ENCODE data around the gene HNRNPC.
A peak's percentile ranks its signal among the peaks of the same experiment; 100 is the strongest.
"Not testable (repeated sequence)": the region's sequence is repeated elsewhere in the genome, so short reads cannot be mapped to it uniquely, and the experiment has no call there.

HNRNPC gene

GRCh38 chr14:21191261-21191808 lies 77.9 kb downstream of the HNRNPC start:
- Mint-ChIP-seq H3K4me1 (ENCODE audit: low read depth) (peaks cover 13% of the 10 kb centered on the region), H3K27me3 (peaks cover 2% of the 10 kb centered on the region), H3K4me3 (peak overlapping the region; percentile 64), H3K36me3 (ENCODE audit: low read depth) (no peaks in the 10 kb centered on the region), H3K9me3 (no peaks in the 10 kb centered on the region), H3K27ac (peak overlapping the region; percentile 67)
- no peak for DNase-seq

DNA sequence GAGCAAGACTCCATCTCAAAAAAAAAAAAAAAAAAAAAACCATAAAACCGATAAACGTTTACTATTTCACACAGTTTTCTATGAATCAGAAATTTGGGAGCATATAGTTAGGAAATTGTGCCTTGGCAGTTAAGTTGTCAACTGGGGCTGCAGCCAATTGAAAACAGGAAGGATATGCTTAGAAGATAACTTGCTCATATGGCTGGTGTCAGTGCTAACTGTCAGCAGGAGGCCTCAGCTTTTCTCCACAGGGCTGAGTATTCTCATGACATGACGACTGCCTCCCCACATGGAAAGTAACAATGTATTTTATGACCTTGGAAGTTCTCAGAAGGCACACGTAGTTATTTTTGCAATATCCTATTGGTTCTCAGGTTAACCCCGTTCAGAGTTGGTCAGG lies 83.8 kb downstream of the HNRNPC start:
- H3K4me1 Mint-ChIP-seq (ENCODE audit: low read depth): no peaks in the 10 kb centered on the region
- peaks cover 10% of the 10 kb centered on the region for H3K27me3 Mint-ChIP-seq
- H3K4me3 Mint-ChIP-seq: no peak overlapping the region
- H3K9me3 Mint-ChIP-seq: peaks cover 3% of the 10 kb centered on the region
- no peaks in the 10 kb centered on the region for H3K36me3 Mint-ChIP-seq (ENCODE audit: low read depth)
- no peak overlapping the region for H3K27ac Mint-ChIP-seq
- no peak for DNase-seq

GRCh38 chr14:21184254-21184653 lies 85.0 kb downstream of the HNRNPC start:
- DNase-seq: no peak
- peaks cover 2% of the 10 kb centered on the region for H3K4me1 Mint-ChIP-seq (ENCODE audit: low read depth)
- no peak overlapping the region for H3K4me3 Mint-ChIP-seq
- no peaks in the 10 kb centered on the region for H3K36me3 Mint-ChIP-seq (ENCODE audit: low read depth)
- peaks cover 10% of the 10 kb centered on the region for H3K27me3 Mint-ChIP-seq
- H3K9me3 Mint-ChIP-seq: peaks cover 3% of the 10 kb centered on the region
- no peak overlapping the region for H3K27ac Mint-ChIP-seq

DNA sequence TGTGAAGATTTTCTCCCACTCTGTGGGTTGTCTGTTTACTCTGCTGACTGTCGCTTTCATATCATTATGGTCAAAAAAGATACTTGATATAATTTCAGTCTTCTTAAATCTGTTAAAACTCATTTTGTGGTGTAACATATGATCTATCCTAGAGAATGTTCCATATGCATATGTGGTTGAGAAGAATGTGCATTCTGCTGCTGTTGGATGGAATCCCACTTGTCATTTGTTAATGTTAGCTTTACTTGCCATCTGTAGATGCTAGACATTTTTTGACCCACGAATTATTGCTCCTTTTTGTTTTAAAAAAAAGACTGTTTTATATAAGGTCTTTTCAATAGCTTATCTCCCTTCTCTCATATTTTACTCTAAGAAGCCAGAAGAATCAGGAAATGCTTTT lies 87.1 kb downstream of the HNRNPC start:
- Mint-ChIP-seq H3K9me3 (peaks cover 3% of the 10 kb centered on the region), H3K4me3 (no peak overlapping the region), H3K27me3 (peaks cover 10% of the 10 kb centered on the region), H3K4me1 (ENCODE audit: low read depth) (peaks cover 2% of the 10 kb centered on the region), H3K27ac (no peak overlapping the region), H3K36me3 (ENCODE audit: low read depth) (no peaks in the 10 kb centered on the region)
- DNase-seq: no peak

DNA sequence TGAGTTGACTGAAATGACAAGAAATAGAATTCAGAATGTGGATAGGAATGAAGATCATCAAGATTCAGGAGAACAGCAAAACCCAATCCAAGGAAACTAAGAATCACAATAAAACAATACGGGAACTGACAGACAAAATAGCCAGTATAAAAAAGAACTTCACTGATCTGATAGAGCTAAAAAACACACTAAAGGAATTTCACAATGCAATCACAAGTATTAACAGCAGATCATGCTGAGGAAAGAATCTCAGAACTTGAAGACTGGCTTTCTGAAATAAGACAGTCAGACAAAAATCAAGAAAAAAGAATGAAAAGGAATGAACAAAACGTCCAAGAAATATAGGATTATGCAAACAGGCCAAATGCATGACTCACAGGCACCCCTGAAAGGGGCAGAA lies 98.1 kb downstream of the HNRNPC start:
- DNase-seq: no peak
- no peaks in the 10 kb centered on the region for H3K4me1 Mint-ChIP-seq (ENCODE audit: low read depth)
- no peaks in the 10 kb centered on the region for H3K36me3 Mint-ChIP-seq (ENCODE audit: low read depth)
- no peak overlapping the region for H3K27ac Mint-ChIP-seq
- H3K27me3 Mint-ChIP-seq: peaks cover 26% of the 10 kb centered on the region
- no peak overlapping the region for H3K4me3 Mint-ChIP-seq
- H3K9me3 Mint-ChIP-seq: peaks cover 5% of the 10 kb centered on the region

GRCh38 chr14:21169573-21169972 lies 99.7 kb downstream of the HNRNPC start:
- H3K4me3 Mint-ChIP-seq: no peak overlapping the region
- peaks cover 29% of the 10 kb centered on the region for H3K27me3 Mint-ChIP-seq
- peaks cover 5% of the 10 kb centered on the region for H3K9me3 Mint-ChIP-seq
- H3K27ac Mint-ChIP-seq: no peak overlapping the region
- H3K36me3 Mint-ChIP-seq (ENCODE audit: low read depth): no peaks in the 10 kb centered on the region
- no peak for DNase-seq
- H3K4me1 Mint-ChIP-seq (ENCODE audit: low read depth): no peaks in the 10 kb centered on the region

DNA sequence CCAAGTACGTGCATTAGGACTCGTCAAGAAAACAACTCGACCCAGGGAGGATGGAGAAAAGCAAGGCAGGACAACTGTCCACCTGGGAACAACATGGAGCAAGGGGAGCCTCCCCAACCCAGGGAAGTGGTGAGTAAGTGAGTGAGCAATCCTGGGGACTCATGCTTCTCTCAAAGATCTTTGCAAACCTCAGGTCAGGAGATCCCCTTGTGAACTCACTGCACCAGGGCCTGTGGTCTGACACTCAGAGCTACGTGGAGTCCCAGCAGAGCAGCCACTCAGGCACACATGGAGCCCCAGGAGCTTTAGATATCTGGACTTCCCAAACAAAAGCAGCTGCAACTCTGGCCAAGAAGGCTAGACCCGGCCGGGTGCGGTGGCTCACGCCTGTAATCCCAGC lies 101.2 kb downstream of the HNRNPC start:
- H3K27ac Mint-ChIP-seq: no peak overlapping the region
- no peaks in the 10 kb centered on the region for H3K36me3 Mint-ChIP-seq (ENCODE audit: low read depth)
- no peak overlapping the region for H3K4me3 Mint-ChIP-seq
- DNase-seq: no peak
- H3K4me1 Mint-ChIP-seq (ENCODE audit: low read depth): no peaks in the 10 kb centered on the region
- H3K9me3 Mint-ChIP-seq: peaks cover 5% of the 10 kb centered on the region
- peaks cover 29% of the 10 kb centered on the region for H3K27me3 Mint-ChIP-seq

- H3K36me3 Mint-ChIP-seq (ENCODE audit: low read depth); H3K27ac Mint-ChIP-seq; H3K4me3 Mint-ChIP-seq; DNase-seq; H3K9me3 Mint-ChIP-seq; H3K4me1 Mint-ChIP-seq (ENCODE audit: low read depth): not testable (repeated sequence)
- peaks cover 29% of the 10 kb centered on the region for H3K27me3 Mint-ChIP-seq
These were observed 103.6 kb downstream of the HNRNPC start for GRCh38 chr14:21165670-21166069.

GRCh38 chr14:21165002-21165605 lies 104.1 kb downstream of the HNRNPC start:
- not testable (repeated sequence) for H3K27ac Mint-ChIP-seq; H3K4me1 Mint-ChIP-seq (ENCODE audit: low read depth); H3K4me3 Mint-ChIP-seq; H3K36me3 Mint-ChIP-seq (ENCODE audit: low read depth); DNase-seq; H3K9me3 Mint-ChIP-seq
- peaks cover 24% of the 10 kb centered on the region for H3K27me3 Mint-ChIP-seq

DNA sequence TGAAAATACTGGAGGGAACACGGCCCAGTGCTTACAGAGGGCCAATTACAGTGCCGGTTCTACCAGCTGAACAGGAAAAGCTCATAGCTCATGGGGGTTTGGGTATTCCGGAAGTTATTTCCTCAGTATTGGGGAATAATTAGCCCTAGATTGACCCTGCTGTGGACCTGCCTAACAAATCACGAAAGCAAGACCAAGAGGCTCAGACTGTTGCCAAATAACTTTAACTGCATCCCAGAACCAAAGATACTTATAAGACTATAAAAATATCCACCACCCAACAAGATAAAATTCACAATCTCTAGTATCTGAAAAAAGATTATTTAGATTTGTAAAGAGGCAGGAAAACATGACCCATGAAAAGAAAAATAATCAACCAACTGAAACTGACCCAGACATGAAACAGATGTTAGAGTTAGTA lies 105.4 kb downstream of the HNRNPC start:
- H3K36me3 Mint-ChIP-seq (ENCODE audit: low read depth): no peaks in the 10 kb centered on the region
- H3K27me3 Mint-ChIP-seq: peaks cover 21% of the 10 kb centered on the region
- H3K27ac Mint-ChIP-seq: no peak overlapping the region
- no peak overlapping the region for H3K4me3 Mint-ChIP-seq
- H3K4me1 Mint-ChIP-seq (ENCODE audit: low read depth): no peaks in the 10 kb centered on the region
- DNase-seq: no peak
- no peaks in the 10 kb centered on the region for H3K9me3 Mint-ChIP-seq

DNA sequence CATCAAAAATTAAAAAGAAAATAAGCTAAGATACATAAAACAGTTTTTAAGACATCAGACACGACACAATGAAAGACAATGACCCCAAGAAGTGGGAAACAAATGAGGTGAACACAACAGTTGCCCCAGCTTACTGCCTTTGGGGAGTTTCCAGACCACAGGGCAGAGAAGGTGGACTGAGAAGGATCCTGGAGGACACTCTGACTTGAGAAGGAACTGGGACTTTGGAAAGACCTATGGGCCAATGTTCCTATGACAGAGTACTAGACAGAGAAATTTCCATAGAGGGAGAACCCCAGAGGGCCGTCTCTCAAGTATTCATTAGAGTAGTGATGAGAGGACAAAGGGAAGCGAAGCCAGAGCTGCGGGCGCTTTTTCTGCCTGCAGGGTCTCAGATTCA lies 107.2 kb downstream of the HNRNPC start:
- Mint-ChIP-seq H3K27ac (no peak overlapping the region), H3K4me1 (ENCODE audit: low read depth) (no peaks in the 10 kb centered on the region), H3K4me3 (no peak overlapping the region), H3K9me3 (no peaks in the 10 kb centered on the region), H3K27me3 (peaks cover 25% of the 10 kb centered on the region), H3K36me3 (ENCODE audit: low read depth) (no peaks in the 10 kb centered on the region)
- DNase-seq: no peak

DNA sequence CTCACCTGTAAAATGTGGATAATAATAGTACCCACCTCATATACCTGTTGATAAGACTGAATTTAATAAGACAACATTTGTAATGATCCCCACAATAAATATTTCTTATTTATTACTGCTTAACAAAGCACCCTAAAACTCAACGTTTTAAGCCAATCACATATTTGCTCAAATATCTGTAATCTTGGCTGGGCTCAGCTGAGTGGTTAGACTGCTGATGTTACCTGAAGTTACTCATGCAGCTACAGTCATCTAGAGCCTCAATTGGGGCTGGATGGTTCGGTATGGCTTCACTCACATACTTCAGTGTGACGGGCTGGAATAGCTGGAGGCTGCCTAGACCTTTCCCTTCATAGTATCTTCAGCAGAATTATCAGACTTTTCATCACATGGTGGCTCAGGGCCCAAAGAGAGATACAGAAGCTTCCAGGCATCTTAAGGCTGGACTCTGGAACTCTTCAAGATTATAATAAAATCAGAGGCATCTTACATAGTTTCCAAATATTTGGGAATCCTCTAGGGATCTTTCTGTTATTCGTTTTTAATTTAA lies 109.1 kb downstream of the HNRNPC start:
- H3K27ac Mint-ChIP-seq: no peak overlapping the region
- no peaks in the 10 kb centered on the region for H3K9me3 Mint-ChIP-seq
- H3K4me1 Mint-ChIP-seq (ENCODE audit: low read depth): no peaks in the 10 kb centered on the region
- H3K4me3 Mint-ChIP-seq: no peak overlapping the region
- DNase-seq: no peak
- no peaks in the 10 kb centered on the region for H3K36me3 Mint-ChIP-seq (ENCODE audit: low read depth)
- H3K27me3 Mint-ChIP-seq: peaks cover 32% of the 10 kb centered on the region

All from activated T-cell treated with anti-CD3 and anti-CD28 coated beads, Interleukin-2, amount 50 U/mL, for 24 hours (primary cell).